ENCODE results near the gene SZRD1. TPM values are rescaled to one million over a fixed set of nuclear protein-coding genes. Genes with fewer than 3 reads are reported as not detected.

Gene SZRD1
- total RNA-seq, 4 donors from 2014 or later = 41.7 to 88.4 (median 50.4) TPM

DNA sequence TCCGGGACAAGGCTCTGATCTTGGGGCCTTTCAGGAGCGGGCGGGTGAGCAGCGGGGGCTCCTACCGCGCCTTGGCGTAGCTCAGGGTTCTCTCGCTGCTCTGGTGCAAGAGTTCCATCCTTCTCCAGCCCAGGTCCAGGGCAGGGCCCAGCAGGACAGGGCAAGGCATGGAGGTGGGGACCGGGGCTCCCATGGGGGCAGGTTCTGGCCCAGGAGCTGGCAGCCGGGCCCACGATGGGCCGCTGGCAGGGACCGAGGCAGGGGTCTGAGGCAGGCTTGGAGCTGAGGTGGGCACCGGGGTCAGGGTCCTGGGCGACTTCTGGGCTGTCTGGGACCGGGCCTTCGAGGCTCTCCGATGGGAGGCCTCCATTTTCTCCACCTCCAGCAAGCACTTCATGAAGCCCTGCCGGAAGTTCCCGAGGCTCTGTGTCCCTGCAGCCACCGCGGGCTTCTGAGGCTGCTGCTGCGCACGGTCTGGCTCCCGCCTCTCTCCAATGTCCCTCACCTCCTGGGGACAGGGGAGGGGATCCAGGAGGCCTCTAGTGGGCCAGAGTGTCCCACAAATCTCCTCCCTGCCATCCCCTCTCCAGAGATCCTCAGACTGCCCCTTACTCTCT lies 42.6 kb downstream of the SZRD1 start:
- TF ChIP-seq, protein P1, sequence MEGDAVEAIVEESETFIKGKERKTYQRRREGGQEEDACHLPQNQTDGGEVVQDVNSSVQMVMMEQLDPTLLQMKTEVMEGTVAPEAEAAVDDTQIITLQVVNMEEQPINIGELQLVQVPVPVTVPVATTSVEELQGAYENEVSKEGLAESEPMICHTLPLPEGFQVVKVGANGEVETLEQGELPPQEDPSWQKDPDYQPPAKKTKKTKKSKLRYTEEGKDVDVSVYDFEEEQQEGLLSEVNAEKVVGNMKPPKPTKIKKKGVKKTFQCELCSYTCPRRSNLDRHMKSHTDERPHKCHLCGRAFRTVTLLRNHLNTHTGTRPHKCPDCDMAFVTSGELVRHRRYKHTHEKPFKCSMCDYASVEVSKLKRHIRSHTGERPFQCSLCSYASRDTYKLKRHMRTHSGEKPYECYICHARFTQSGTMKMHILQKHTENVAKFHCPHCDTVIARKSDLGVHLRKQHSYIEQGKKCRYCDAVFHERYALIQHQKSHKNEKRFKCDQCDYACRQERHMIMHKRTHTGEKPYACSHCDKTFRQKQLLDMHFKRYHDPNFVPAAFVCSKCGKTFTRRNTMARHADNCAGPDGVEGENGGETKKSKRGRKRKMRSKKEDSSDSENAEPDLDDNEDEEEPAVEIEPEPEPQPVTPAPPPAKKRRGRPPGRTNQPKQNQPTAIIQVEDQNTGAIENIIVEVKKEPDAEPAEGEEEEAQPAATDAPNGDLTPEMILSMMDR (IDR thresholded peaks at IDR 0.05; ENCODE audit: low read depth) = no peak

DNA sequence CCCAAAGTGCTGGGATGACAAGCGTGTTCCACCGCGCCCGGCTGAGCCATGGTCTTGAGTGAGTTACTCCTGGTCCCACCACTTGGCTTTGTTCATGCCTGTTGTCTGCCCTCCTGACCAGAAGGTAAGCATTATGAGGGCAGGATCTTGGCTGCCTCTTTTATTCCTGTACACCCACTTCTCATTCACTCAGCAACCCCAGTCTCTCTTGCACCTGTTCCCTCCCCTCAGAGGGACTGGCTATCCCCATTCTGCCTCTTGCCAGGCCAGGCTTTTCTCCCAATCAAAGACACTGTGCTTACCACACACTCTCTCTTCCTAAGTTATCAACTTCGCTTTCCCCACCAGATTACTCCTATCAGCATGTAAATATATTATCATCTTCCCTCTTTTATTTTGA lies 43.8 kb downstream of the SZRD1 start:
- TF ChIP-seq, protein P1 (IDR thresholded peaks at IDR 0.05; ENCODE audit: low read depth) = no peak

DNA sequence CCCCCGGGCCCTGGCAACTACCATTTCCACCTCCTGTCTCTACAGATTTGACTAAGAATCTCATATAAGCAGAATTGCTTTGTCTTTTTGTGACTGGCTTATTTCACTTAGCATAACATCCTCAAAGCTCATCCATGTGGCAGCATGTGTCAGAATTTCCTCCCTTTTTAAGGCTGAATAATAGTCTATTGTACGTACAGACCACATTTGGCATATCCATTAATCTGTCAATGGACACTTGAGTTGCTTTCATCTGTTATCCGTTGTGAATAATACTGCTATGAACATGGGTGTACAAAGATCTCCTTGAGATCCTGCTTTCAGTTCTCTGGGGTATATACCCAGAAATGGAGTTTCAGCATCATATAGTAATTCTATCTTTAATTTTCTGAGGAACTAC lies 46.1 kb downstream of the SZRD1 start:
- TF ChIP-seq, protein P1 (IDR thresholded peaks at IDR 0.05; ENCODE audit: low read depth) = no peak

GRCh38 chr1:16418823-16419425 lies 51.9 kb downstream of the SZRD1 start:
- TF ChIP-seq, protein P1 (IDR thresholded peaks at IDR 0.05; ENCODE audit: low read depth) = no peak

DNA sequence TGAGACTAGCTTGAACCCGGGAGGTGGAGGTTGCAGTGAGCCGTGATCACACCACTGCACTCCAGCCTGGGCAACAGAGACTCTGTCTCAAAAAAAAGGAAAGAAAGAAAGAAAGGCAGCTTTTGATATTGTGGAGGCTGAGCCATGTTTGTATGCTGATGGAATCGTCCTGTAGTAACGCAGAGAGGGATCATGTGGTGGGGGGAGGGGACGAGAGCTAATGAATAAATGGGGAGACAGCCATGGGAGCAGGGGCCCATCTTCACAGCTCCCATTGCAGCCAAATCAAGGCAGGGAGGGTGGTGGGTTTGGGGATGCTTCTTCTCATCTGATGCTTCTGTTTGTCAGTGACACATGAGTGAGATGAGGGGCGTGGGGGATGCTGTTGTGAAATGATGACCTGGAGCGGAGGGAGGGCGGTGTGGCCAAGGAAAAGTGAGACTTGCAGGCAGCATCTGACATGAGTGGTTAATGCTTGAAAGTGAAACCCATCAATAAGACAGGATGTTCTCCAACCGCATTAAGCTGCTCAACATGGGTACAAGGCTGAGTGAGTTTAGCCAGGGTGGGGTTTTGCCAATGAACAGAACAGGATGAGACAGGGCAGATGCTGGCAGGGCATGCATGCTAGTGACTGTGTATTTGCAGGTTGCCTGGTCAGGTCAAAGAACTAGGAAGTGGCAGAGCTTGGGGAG lies 53.5 kb downstream of the SZRD1 start:
- TF ChIP-seq, protein P1 (IDR thresholded peaks at IDR 0.05; ENCODE audit: low read depth) = no peak

GRCh38 chr1:16421201-16421600 lies 54.2 kb downstream of the SZRD1 start:
- TF ChIP-seq, protein P1 (IDR thresholded peaks at IDR 0.05; ENCODE audit: low read depth) = no peak

- TF ChIP-seq, protein P1 (IDR thresholded peaks at IDR 0.05; ENCODE audit: low read depth) = no peak
Observed at GRCh38 chr1:16422041-16422440, 55.0 kb downstream of the SZRD1 start.

Measured in subcutaneous adipose tissue (tissue), 4 donors.